Vagina (tissue), 2 donors: Measurements from ENCODE around the gene PLXNA3.

ENCODE experiments used
- POLR2A ChIP-seq, 2 donors: fragments of 450-650 bp; IDR thresholded peaks; one replicate each; pipeline ENCODE4 v1.6.1; 2017; ENCODE audit warnings: antibody characterized with exemption in 2 of 2, mild to moderate bottlenecking in 2 of 2, moderate library complexity in 2 of 2
- POLR2AphosphoS5 ChIP-seq, 2 donors: sonication (generic); formaldehyde crosslinking; IDR thresholded peaks; one replicate each; pipeline ENCODE4 v1.9.0; 2017; ENCODE audit warnings: antibody characterized with exemption in 2 of 2, mild to moderate bottlenecking in 2 of 2, low read depth in 1 of 2; ENCODE audit not compliant: insufficient read depth in 1 of 2
- TF ChIP-seq, protein P1 (sequence below), 3 experiments: fragments of 450-650 bp in 2 of 3; fragments of 200-600 bp in 1 of 3; sonication (generic) in 1 of 3; IDR thresholded peaks; one replicate each; pipeline ENCODE4 v1.5.1; 2017 to 2019; ENCODE audit warnings: antibody characterized with exemption in 3 of 3, mild to moderate bottlenecking in 2 of 3, moderate library complexity in 2 of 3

DNA sequence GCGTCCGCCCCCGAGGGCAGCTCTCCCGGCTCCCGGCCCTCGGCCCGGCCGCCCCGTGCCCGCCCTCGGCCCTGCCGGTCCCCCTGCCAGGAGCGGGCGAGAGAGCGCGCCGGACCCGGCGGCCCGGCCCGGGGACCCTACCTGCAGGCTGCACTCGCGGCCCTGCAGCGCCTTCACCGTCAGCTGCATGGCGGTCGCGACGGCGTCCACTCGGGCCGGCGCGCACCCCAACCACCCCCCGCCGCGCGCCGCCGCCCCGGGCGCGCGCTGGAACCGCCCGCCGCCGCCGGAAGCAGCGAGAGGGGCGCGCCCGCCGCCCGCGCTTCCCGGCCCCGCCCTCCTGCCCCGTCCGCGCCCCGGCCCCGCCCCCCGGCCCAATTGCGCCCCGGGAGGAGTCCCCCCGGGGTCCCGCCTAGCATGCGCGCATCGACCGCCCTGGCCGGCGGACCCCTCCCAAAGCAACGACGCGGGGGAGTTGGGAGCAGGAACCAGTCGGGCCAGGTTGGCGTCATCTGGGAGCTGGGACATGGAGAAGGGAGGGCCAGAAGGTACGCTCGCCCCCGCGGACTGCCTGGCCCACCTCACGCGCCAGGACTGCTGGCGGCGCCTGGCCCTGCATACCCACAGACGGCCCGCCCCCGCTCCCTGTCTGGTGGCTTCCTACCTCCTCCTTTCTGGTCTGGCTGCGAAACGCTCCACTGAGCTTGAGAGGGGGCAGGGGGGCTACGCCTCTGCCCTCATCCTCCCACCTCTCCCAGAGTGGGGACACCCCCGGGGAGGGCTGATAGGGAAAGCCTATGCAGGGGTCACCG lies 28.5 kb downstream of the PLXNA3 start, which contains the start of gene UBL4A:
- TF ChIP-seq, protein P1, sequence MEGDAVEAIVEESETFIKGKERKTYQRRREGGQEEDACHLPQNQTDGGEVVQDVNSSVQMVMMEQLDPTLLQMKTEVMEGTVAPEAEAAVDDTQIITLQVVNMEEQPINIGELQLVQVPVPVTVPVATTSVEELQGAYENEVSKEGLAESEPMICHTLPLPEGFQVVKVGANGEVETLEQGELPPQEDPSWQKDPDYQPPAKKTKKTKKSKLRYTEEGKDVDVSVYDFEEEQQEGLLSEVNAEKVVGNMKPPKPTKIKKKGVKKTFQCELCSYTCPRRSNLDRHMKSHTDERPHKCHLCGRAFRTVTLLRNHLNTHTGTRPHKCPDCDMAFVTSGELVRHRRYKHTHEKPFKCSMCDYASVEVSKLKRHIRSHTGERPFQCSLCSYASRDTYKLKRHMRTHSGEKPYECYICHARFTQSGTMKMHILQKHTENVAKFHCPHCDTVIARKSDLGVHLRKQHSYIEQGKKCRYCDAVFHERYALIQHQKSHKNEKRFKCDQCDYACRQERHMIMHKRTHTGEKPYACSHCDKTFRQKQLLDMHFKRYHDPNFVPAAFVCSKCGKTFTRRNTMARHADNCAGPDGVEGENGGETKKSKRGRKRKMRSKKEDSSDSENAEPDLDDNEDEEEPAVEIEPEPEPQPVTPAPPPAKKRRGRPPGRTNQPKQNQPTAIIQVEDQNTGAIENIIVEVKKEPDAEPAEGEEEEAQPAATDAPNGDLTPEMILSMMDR (IDR thresholded peaks at IDR 0.05), result no peak
- TF ChIP-seq POLR2AphosphoS5 (IDR thresholded peaks at IDR 0.05; ENCODE audit: insufficient read depth in 1 of 2, low read depth in 1 of 2), result peak in 1 of 2 donors; percentile 51
- peak in 1 of 2 donors; percentile 20 for TF ChIP-seq POLR2A (IDR thresholded peaks at IDR 0.05)
